H1 (cell line): Measurements from ENCODE around the gene PRDM15. TPM values are rescaled to one million over a fixed set of nuclear protein-coding genes. Genes with fewer than 3 reads are reported as not detected.

ENCODE experiments used
- CTCF ChIA-PET: fragments of 300-600 bp; sonication (Branson Sonifier 250); formaldehyde crosslinking; loops from one replicate; lab custom pipeline; 2021; ENCODE audit not compliant: partially characterized antibody; lab: Charles Lee
- POLR2A ChIA-PET: fragments of 300-600 bp; sonication (Branson Sonifier 250); formaldehyde crosslinking; loops from one replicate; lab custom pipeline; 2021; ENCODE audit warnings: inconsistent platforms; ENCODE audit not compliant: partially characterized antibody; lab: Charles Lee
- DNase-seq, 2 experiments: peaks; one replicate each; pipeline versions ENCODE4 v3.0.0 to v3.0.0-alpha.2; 2010 to 2022; ENCODE audit warnings: low spot score in 2 of 2, low read depth in 1 of 2, mixed read lengths in 1 of 2
- FAIRE-seq: peaks from 2 replicates; lab custom pipeline; 2011; peaks lifted over from hg19 to GRCh38; lab: Jason Lieb, UNC
- H2AFZ ChIP-seq: 2 replicates; pipeline ENCODE4 v1.8.1; 2012; ENCODE audit warnings: low read length, inconsistent platforms
- H2AK5ac ChIP-seq: 2 replicates; pipeline ENCODE4 v1.6.1; 2013; ENCODE audit warnings: low read depth, low read length
- H2BK120ac ChIP-seq: replicated peaks from 2 replicates; pipeline ENCODE3; 2013; ENCODE audit warnings: low read depth, low read length, inconsistent platforms
- H2BK12ac ChIP-seq: 2 replicates; pipeline ENCODE4 v1.6.1; 2013; ENCODE audit warnings: low read depth, low read length
- H2BK15ac ChIP-seq: 2 replicates; pipeline ENCODE4 v1.6.1; 2013; ENCODE audit warnings: low read length
- H2BK20ac ChIP-seq: 2 replicates; pipeline ENCODE4 v1.6.1; 2013; ENCODE audit warnings: low read length
- H2BK5ac ChIP-seq: 2 replicates; pipeline ENCODE4 v1.6.1; 2013; ENCODE audit warnings: low read depth, low read length
- H3K14ac ChIP-seq: 2 replicates; pipeline ENCODE4 v1.6.1; 2013; ENCODE audit warnings: inconsistent platforms; ENCODE audit not compliant: insufficient read length
- H3K18ac ChIP-seq: 2 replicates; pipeline ENCODE4 v1.6.1; 2013; ENCODE audit warnings: low read length; ENCODE audit errors: extremely low read depth
- H3K23ac ChIP-seq: 2 replicates; pipeline ENCODE4 v1.6.1; 2013; ENCODE audit warnings: inconsistent platforms; ENCODE audit not compliant: insufficient read length
- H3K23me2 ChIP-seq: 2 replicates; pipeline ENCODE4 v1.6.1; 2013; ENCODE audit warnings: low read depth, low read length
- H3K27ac ChIP-seq: 2 replicates; pipeline ENCODE4 v1.6.1; 2011; ENCODE audit warnings: low read depth, low read length, inconsistent platforms
- H3K27me3 ChIP-seq, 4 experiments: replicated peaks in 1 of 4; 1 replicate in 1 of 4; 2 replicates in 3 of 4; pipeline versions ENCODE4 v1.6.1 to v1.8.1; 2011 to 2013; ENCODE audit warnings: low read length in 3 of 4, mild to moderate bottlenecking in 3 of 4, inconsistent platforms in 2 of 4, mixed read lengths in 2 of 4, moderate library complexity in 1 of 4; ENCODE audit not compliant: control insufficient read depth in 3 of 4, insufficient read depth in 3 of 4; ENCODE audit errors: extremely low read depth in 1 of 4
- H3K36me3 ChIP-seq, 4 experiments: 2 replicates each; pipeline versions ENCODE4 v1.6.1 to v1.8.1; 2011 to 2013; ENCODE audit warnings: mild to moderate bottlenecking in 4 of 4, low read length in 3 of 4, moderate library complexity in 2 of 4, control low read depth in 1 of 4, inconsistent platforms in 1 of 4; ENCODE audit not compliant: insufficient read depth in 4 of 4, control insufficient read depth in 2 of 4
- H3K4ac ChIP-seq: replicated peaks from 2 replicates; pipeline ENCODE3; 2013; ENCODE audit warnings: low read length, low read depth, mixed read lengths, inconsistent platforms; ENCODE audit not compliant: insufficient read length
- H3K4me1 ChIP-seq, 4 experiments: replicated peaks in 1 of 4; 1 replicate in 1 of 4; 2 replicates in 3 of 4; pipeline versions ENCODE4 v1.6.1 to v1.8.1; 2011 to 2013; ENCODE audit warnings: low read length in 3 of 4, inconsistent platforms in 2 of 4, mixed read lengths in 1 of 4; ENCODE audit not compliant: insufficient read depth in 4 of 4, control insufficient read depth in 3 of 4
- H3K4me2 ChIP-seq, 2 experiments: 2 replicates each; pipeline versions ENCODE4 v1.6.1 to v1.8.1; 2011 to 2013; ENCODE audit warnings: low read depth in 2 of 2, low read length in 2 of 2, control low read depth in 1 of 2, inconsistent platforms in 1 of 2, mild to moderate bottlenecking in 1 of 2; ENCODE audit not compliant: insufficient read depth in 1 of 2
- H3K4me3 ChIP-seq, 4 experiments: fragments of 200-600, 300-600 bp in 1 of 4; sonication (generic), shearing (Covaris generic), sonication (Bioruptor Twin) in 1 of 4; 2 replicates each; pipeline versions ENCODE4 v1.5.1 to v1.8.1; 2011 to 2016; ENCODE audit warnings: low read length in 4 of 4, low read depth in 3 of 4, control low read depth in 2 of 4, inconsistent platforms in 2 of 4, mild to moderate bottlenecking in 2 of 4, mixed read lengths in 1 of 4, moderate library complexity in 1 of 4; ENCODE audit not compliant: insufficient read depth in 2 of 4; ENCODE audit errors: extremely low read depth in 1 of 4
- H3K56ac ChIP-seq: replicated peaks from 2 replicates; pipeline ENCODE3; 2013; ENCODE audit warnings: low read depth, mild to moderate bottlenecking, mixed read lengths, low read length, inconsistent platforms; ENCODE audit not compliant: insufficient read length
- H3K79me1 ChIP-seq: 2 replicates; pipeline ENCODE4 v1.6.1; 2013; ENCODE audit warnings: low read depth, low read length, control low read depth
- H3K79me2 ChIP-seq, 2 experiments: 2 replicates each; pipeline versions ENCODE4 v1.6.1 to v1.8.1; 2012 to 2013; ENCODE audit warnings: low read length in 2 of 2, mild to moderate bottlenecking in 2 of 2, inconsistent platforms in 1 of 2; ENCODE audit not compliant: insufficient read depth in 2 of 2, control insufficient read depth in 1 of 2
- H3K9ac ChIP-seq, 4 experiments: replicated peaks in 1 of 4; 1 replicate in 1 of 4; 2 replicates in 3 of 4; pipeline versions ENCODE4 v1.6.1 to v1.8.1; 2011 to 2013; ENCODE audit warnings: low read depth in 3 of 4, low read length in 3 of 4, control low read depth in 2 of 4, mild to moderate bottlenecking in 2 of 4, moderate library complexity in 2 of 4, inconsistent platforms in 1 of 4; ENCODE audit errors: extremely low read depth in 1 of 4
- H3K9me3 ChIP-seq, 2 experiments: 2 replicates each; pipeline versions ENCODE4 v1.6.1 to v1.8.1; 2012 to 2013; ENCODE audit warnings: mild to moderate bottlenecking in 2 of 2, moderate library complexity in 2 of 2, control low read depth in 1 of 2, inconsistent platforms in 1 of 2, low read depth in 1 of 2, low read length in 1 of 2, mixed read lengths in 1 of 2; ENCODE audit not compliant: insufficient read depth in 2 of 2
- H4K20me1 ChIP-seq, 2 experiments: replicated peaks in 1 of 2; 2 replicates each; pipeline versions ENCODE3 to v1.8.1; 2011 to 2013; ENCODE audit warnings: inconsistent platforms in 2 of 2, low read length in 2 of 2, mild to moderate bottlenecking in 1 of 2; ENCODE audit not compliant: insufficient read depth in 2 of 2, control insufficient read depth in 1 of 2
- H4K5ac ChIP-seq: 2 replicates; pipeline ENCODE4 v1.6.1; 2013; ENCODE audit warnings: low read length, low read depth, mixed read lengths, inconsistent platforms; ENCODE audit not compliant: insufficient read length
- H4K8ac ChIP-seq: 2 replicates; pipeline ENCODE4 v1.8.0; 2013; ENCODE audit warnings: mild to moderate bottlenecking, moderate library complexity, low read length, inconsistent platforms; ENCODE audit not compliant: insufficient read depth; ENCODE audit errors: extremely low read depth
- H4K91ac ChIP-seq: replicated peaks from 2 replicates; pipeline ENCODE3; 2013; ENCODE audit warnings: low read length, mixed read lengths, inconsistent platforms; ENCODE audit not compliant: insufficient read length
- ASH2L ChIP-seq: fragments of 200-600, 300-600 bp; sonication (generic); IDR thresholded peaks from one replicate; pipeline ENCODE4 v1.7.1; 2017; ENCODE audit warnings: low read length
- BCL11A ChIP-seq, 2 experiments: IDR thresholded peaks; one replicate each; pipeline ENCODE4 v1.6.1; 2011; ENCODE audit warnings: low read depth in 2 of 2, low read length in 2 of 2, mild to moderate bottlenecking in 2 of 2
- CREB1 ChIP-seq: IDR thresholded peaks from 2 replicates; pipeline ENCODE4 v1.6.1; 2012; ENCODE audit warnings: inconsistent platforms
- EP300 ChIP-seq, 2 experiments: IDR thresholded peaks; 1 replicate in 1 of 2; 2 replicates in 1 of 2; pipeline ENCODE4 v1.6.1; 2011 to 2012; ENCODE audit warnings: low read depth in 2 of 2, low read length in 2 of 2, mild to moderate bottlenecking in 2 of 2, borderline replicate concordance in 1 of 2, inconsistent platforms in 1 of 2, moderate library complexity in 1 of 2
- GTF2F1 ChIP-seq: IDR thresholded peaks from 2 replicates; pipeline ENCODE4 v1.6.1; 2012; ENCODE audit warnings: low read depth, low read length, improper control_type of control experiment, borderline replicate concordance
- HDAC6 ChIP-seq: IDR thresholded peaks from one replicate; pipeline ENCODE4 v1.7.1; 2012; ENCODE audit warnings: low read depth, mild to moderate bottlenecking, inconsistent platforms, low read length, moderate library complexity
- JUN ChIP-seq: IDR thresholded peaks from 2 replicates; pipeline ENCODE4 v1.6.1; 2011; ENCODE audit warnings: low read depth, mild to moderate bottlenecking, improper control_type of control experiment, low read length
- JUND ChIP-seq: IDR thresholded peaks from 2 replicates; pipeline ENCODE4 v1.6.1; 2011; ENCODE audit warnings: mild to moderate bottlenecking, improper control_type of control experiment, low read length
- MAX ChIP-seq: IDR thresholded peaks from 2 replicates; pipeline ENCODE4 v1.6.1; 2012; ENCODE audit warnings: inconsistent platforms
- PHF8 ChIP-seq: fragments of 200-600 bp; sonication (generic); conservative IDR thresholded peaks from 2 replicates; pipeline ENCODE4 v1.7.1; 2012; ENCODE audit warnings: low read depth, mild to moderate bottlenecking, inconsistent platforms, low read length, moderate library complexity
- RXRA ChIP-seq: IDR thresholded peaks from 2 replicates; pipeline ENCODE4 v1.6.1; 2011; ENCODE audit warnings: low read depth, mild to moderate bottlenecking, low read length, moderate library complexity; ENCODE audit not compliant: insufficient read depth
- SP1 ChIP-seq: IDR thresholded peaks from 2 replicates; pipeline ENCODE4 v1.6.1; 2011; ENCODE audit warnings: low read depth, low read length
- SP2 ChIP-seq: IDR thresholded peaks from 2 replicates; pipeline ENCODE4 v1.6.1; 2012; ENCODE audit warnings: mild to moderate bottlenecking, low read length, inconsistent platforms
- SRF ChIP-seq: IDR thresholded peaks from 2 replicates; pipeline ENCODE4 v1.6.1; 2011; ENCODE audit warnings: mild to moderate bottlenecking, low read depth, low read length, moderate library complexity
- SUZ12 ChIP-seq: fragments of 200-600 bp; sonication (generic); IDR thresholded peaks from 2 replicates; pipeline ENCODE4 v1.6.1; 2012; ENCODE audit warnings: mild to moderate bottlenecking, inconsistent platforms, low read length, moderate library complexity, mixed read lengths
- TAF1 ChIP-seq: IDR thresholded peaks from 2 replicates; pipeline ENCODE4 v1.6.1; 2011; ENCODE audit warnings: mild to moderate bottlenecking, low read depth, low read length
- WGBS, 2 experiments: shearing (Covaris generic) in 1 of 2; methylation state at CpG; one replicate each; pipeline versions ENCODE4 v1.1.6 to v1.1.7; 2013 to 2015; ENCODE audit warnings: low lambda C conversion rate in 2 of 2, mixed read lengths in 2 of 2, inconsistent platforms in 1 of 2, low coverage in 1 of 2, missing lambda C conversion rate in 1 of 2; ENCODE audit not compliant: insufficient replicate concordance in 2 of 2, insufficient coverage in 1 of 2, insufficient read length in 1 of 2; ENCODE audit errors: extremely low coverage in 1 of 2, missing lambda C conversion rate in 1 of 2; 5-methylcytosine and 5-hydroxymethylcytosine counted together
- polyA plus RNA-seq, 7 experiments: library from polyadenylated mRNA; depleted of rRNA in 3 of 7; stranded (reverse) in 5 of 7; unstranded in 2 of 7; fragments of >200 nt in 5 of 7; fragments of 200-250 nt in 2 of 7; gene quantifications; 1 replicate in 5 of 7; 2 replicates in 1 of 7; 4 replicates in 1 of 7; pipeline versions ENCODE4 v1.2.1 to v1.2.3, GENCODE V29; 2011 to 2013; ENCODE audit warnings: missing spikeins in 2 of 7, mixed read lengths in 2 of 7
- total RNA-seq: library from RNA; stranded (reverse); fragmentation: NEBNext Ultra II Directional; extraction: Animal tissue kit (Norgen Biotek cat#: 25700); gene quantifications from 2 replicates; pipeline ENCODE4 v1.2.1, GENCODE V29; 2021

PRDM15 gene
- total and polyA plus RNA-seq, 2 of the 8 experiments (the other 6 are each of a cell fraction or from before 2014, with no cell fraction given): 9.7 to 10.5 TPM

GRCh38 chr21:41848533-41848932, 30.6 kb downstream of the PRDM15 start:
- Histone ChIP-seq H3K18ac (no peak overlapping the region), H3K9me3 (no peaks in the 10 kb centered on the region), H3K79me2 (no peaks in the 10 kb centered on the region), H4K5ac (no peak overlapping the region), H3K9ac (no peak overlapping the region), H2AK5ac (no peak overlapping the region), H3K56ac (no peak overlapping the region), H2BK12ac (no peak overlapping the region), H2BK15ac (no peak overlapping the region), H2BK5ac (no peak overlapping the region), H3K4me2 (no peak overlapping the region), H2AFZ (no peak overlapping the region), H3K23me2 (no peaks in the 10 kb centered on the region), H4K20me1 (no peaks in the 10 kb centered on the region), H3K23ac (no peak overlapping the region), H3K14ac (no peak overlapping the region), H3K79me1 (no peaks in the 10 kb centered on the region; the same call in 1 of the 2 replicates), H3K4me3 (no peak overlapping the region), H3K27ac (no peak overlapping the region), H3K4me1 (peaks cover 0 to 4% (median 0%) of the 10 kb centered on the region in 4 experiments; a peak in 1 of 7 replicates), H3K36me3 (no peaks in the 10 kb centered on the region), H2BK20ac (no peak overlapping the region), H4K8ac (no peak overlapping the region), H3K27me3 (no peaks in the 10 kb centered on the region), H3K4ac (no peak overlapping the region), H2BK120ac (no peak overlapping the region), H4K91ac (no peak overlapping the region)
- DNase-seq: no peak
- no peak for FAIRE-seq
- POLR2A ChIA-PET: no interaction called here
- CTCF ChIA-PET: interaction anchor here (1.0 to 2.6 kb wide), 10 partner anchors 9 to 565 kb away, joined by 3 to 15 read pairs (median 4); no protein-coding TSS in a partner anchor
- 86% methylated on average over 8 of the region's 8 CpGs; no CpG with 5 or more reads in 1 of the 2 experiments for WGBS, 2 experiments
- TF ChIP-seq HDAC6 (no peak), GTF2F1 (no peak), PHF8 (no peak), RXRA (no peak), JUND (no peak), BCL11A (IDR thresholded peaks at IDR 0.05; ENCODE audit: low read depth in 2 of 2, low read length in 2 of 2) (no peak), TAF1 (no peak), EP300 (IDR thresholded peaks at IDR 0.05; ENCODE audit: borderline replicate concordance in 1 of 2, low read depth in 2 of 2, low read length in 2 of 2) (no peak), SUZ12 (no peak), SRF (no peak), SP2 (no peak), SP1 (no peak), ASH2L (no peak), CREB1 (no peak), JUN (no peak), MAX (no peak)
